B cell (primary cell): ENCODE measurements around the gene CCNG2.

Source experiments
- EZH2 ChIP-seq: IDR thresholded peaks from 2 replicates; pipeline ENCODE4 v1.6.1; 2012; ENCODE audit warnings: borderline replicate concordance, low read depth, mild to moderate bottlenecking, moderate library complexity, low read length; ENCODE audit not compliant: insufficient read depth, poor library complexity, severe bottlenecking
- TF ChIP-seq, protein P1 (sequence below): fragments of 200-600 bp; IDR thresholded peaks from one replicate; pipeline ENCODE4 v1.8.0; 2022; ENCODE audit warnings: antibody characterized with exemption, mild to moderate bottlenecking

GRCh38 chr4:77124576-77124975, 32.4 kb upstream of the CCNG2 start:
- TF ChIP-seq, protein P1, sequence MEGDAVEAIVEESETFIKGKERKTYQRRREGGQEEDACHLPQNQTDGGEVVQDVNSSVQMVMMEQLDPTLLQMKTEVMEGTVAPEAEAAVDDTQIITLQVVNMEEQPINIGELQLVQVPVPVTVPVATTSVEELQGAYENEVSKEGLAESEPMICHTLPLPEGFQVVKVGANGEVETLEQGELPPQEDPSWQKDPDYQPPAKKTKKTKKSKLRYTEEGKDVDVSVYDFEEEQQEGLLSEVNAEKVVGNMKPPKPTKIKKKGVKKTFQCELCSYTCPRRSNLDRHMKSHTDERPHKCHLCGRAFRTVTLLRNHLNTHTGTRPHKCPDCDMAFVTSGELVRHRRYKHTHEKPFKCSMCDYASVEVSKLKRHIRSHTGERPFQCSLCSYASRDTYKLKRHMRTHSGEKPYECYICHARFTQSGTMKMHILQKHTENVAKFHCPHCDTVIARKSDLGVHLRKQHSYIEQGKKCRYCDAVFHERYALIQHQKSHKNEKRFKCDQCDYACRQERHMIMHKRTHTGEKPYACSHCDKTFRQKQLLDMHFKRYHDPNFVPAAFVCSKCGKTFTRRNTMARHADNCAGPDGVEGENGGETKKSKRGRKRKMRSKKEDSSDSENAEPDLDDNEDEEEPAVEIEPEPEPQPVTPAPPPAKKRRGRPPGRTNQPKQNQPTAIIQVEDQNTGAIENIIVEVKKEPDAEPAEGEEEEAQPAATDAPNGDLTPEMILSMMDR, result no peak
- TF ChIP-seq EZH2, result no peak
